ENCODE measurements around the gene GRIP2.

- TF ChIP-seq CTCF (IDR thresholded peaks at IDR 0.05; ENCODE audit: extremely low read depth in 1 of 2, insufficient read depth in 1 of 2, low read depth in 1 of 2, low read length in 2 of 2) (no peak), MAX (IDR thresholded peaks at IDR 0.05; ENCODE audit: insufficient read depth, insufficient read length) (no peak), EZH2 (IDR thresholded peaks at IDR 0.05; ENCODE audit: borderline replicate concordance, low read depth, low read length, severe bottlenecking) (no peak)
Observed at GRCh38 chr3:14455571-14456317, 84.4 kb downstream of the GRIP2 start.

Measured in endothelial cell of umbilical vein (primary cell).